ENCODE results near the gene NR3C2.

- TF ChIP-seq MAX (IDR thresholded peaks at IDR 0.05) (no peak), EZH2 (IDR thresholded peaks at IDR 0.05) (no peak), CTCF (IDR thresholded peaks at IDR 0.05 in 2 of 3, conservative IDR thresholded peaks at IDR 0.05 in 1 of 3; ENCODE audit: borderline replicate concordance in 1 of 3, insufficient read depth in 1 of 3, low read depth in 2 of 3, low read length in 2 of 3) (no peak), CEBPB (IDR thresholded peaks at IDR 0.05; ENCODE audit: low read depth) (no peak), YY1 (IDR thresholded peaks at IDR 0.05; ENCODE audit: extremely low read depth, insufficient replicate concordance, low read depth, low read length) (no peak), POLR2AphosphoS5 (IDR thresholded peaks at IDR 0.05; ENCODE audit: low read depth, low read length) (no peak), SIN3A (IDR thresholded peaks at IDR 0.05; ENCODE audit: low read depth) (no peak)
Measured at GRCh38 chr4:148288448-148288847, 153.8 kb downstream of the NR3C2 start.
